ENCODE measurements around the gene ACOT9.

- TF ChIP-seq, protein P1, sequence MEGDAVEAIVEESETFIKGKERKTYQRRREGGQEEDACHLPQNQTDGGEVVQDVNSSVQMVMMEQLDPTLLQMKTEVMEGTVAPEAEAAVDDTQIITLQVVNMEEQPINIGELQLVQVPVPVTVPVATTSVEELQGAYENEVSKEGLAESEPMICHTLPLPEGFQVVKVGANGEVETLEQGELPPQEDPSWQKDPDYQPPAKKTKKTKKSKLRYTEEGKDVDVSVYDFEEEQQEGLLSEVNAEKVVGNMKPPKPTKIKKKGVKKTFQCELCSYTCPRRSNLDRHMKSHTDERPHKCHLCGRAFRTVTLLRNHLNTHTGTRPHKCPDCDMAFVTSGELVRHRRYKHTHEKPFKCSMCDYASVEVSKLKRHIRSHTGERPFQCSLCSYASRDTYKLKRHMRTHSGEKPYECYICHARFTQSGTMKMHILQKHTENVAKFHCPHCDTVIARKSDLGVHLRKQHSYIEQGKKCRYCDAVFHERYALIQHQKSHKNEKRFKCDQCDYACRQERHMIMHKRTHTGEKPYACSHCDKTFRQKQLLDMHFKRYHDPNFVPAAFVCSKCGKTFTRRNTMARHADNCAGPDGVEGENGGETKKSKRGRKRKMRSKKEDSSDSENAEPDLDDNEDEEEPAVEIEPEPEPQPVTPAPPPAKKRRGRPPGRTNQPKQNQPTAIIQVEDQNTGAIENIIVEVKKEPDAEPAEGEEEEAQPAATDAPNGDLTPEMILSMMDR (IDR thresholded peaks at IDR 0.05; ENCODE audit: extremely low read depth in 1 of 2, insufficient read depth in 1 of 2, low read depth in 1 of 2, low read length in 2 of 2) = no peak
- TF ChIP-seq EZH2 (IDR thresholded peaks at IDR 0.05; ENCODE audit: borderline replicate concordance, low read depth, low read length, severe bottlenecking) (no peak), POLR2A (IDR thresholded peaks at IDR 0.05; ENCODE audit: low read depth, low read length) (no peak), MAX (IDR thresholded peaks at IDR 0.05; ENCODE audit: insufficient read depth, insufficient read length) (no peak), JUN (IDR thresholded peaks at IDR 0.05; ENCODE audit: borderline replicate concordance, insufficient read depth, insufficient read length, low read depth) (no peak), POLR2AphosphoS5 (IDR thresholded peaks at IDR 0.05; ENCODE audit: insufficient read depth, low read depth, low read length) (no peak), GATA2 (IDR thresholded peaks at IDR 0.05; ENCODE audit: insufficient read depth, insufficient read length, low read depth, low read length) (no peak), MYC (IDR thresholded peaks at IDR 0.05; ENCODE audit: low read depth, low read length) (no peak)
Observed at GRCh38 chrX:23773601-23774175, 30.6 kb upstream of the ACOT9 start.
